ENCODE data around the gene HTRA3.

HTRA3 gene

GRCh38 chr4:8294775-8295174, 25.2 kb downstream of the HTRA3 start:
- no peaks in the 10 kb centered on the region; the same call in 1 of the 2 replicates for H3K27me3 ChIP-seq (replicated peaks; ENCODE audit: control insufficient read depth, insufficient read depth, low read length)
- no peak for DNase-seq (ENCODE audit: extremely low read depth, insufficient read length)
- H3K36me3 ChIP-seq (ENCODE audit: control insufficient read depth, insufficient read depth, low read length) = no peaks in the 10 kb centered on the region
- H3K4me3 ChIP-seq (replicated peaks; ENCODE audit: low read depth, low read length) = no peak overlapping the region
- TF ChIP-seq CTCF (IDR thresholded peaks at IDR 0.05; ENCODE audit: insufficient read depth, low read length, poor library complexity, severe bottlenecking) = no peak

- H3K4me3 ChIP-seq (replicated peaks; ENCODE audit: low read depth, low read length) = no peak overlapping the region
- no peak for TF ChIP-seq CTCF (IDR thresholded peaks at IDR 0.05; ENCODE audit: insufficient read depth, low read length, poor library complexity, severe bottlenecking)
- no peak for DNase-seq (ENCODE audit: extremely low read depth, insufficient read length)
- no peaks in the 10 kb centered on the region; the same call in 1 of the 2 replicates for H3K27me3 ChIP-seq (replicated peaks; ENCODE audit: control insufficient read depth, insufficient read depth, low read length)
- H3K36me3 ChIP-seq (ENCODE audit: control insufficient read depth, insufficient read depth, low read length) = no peaks in the 10 kb centered on the region
These were observed 25.9 kb downstream of the HTRA3 start for GRCh38 chr4:8295471-8295870.

GRCh38 chr4:8296491-8296890, 26.9 kb downstream of the HTRA3 start:
- no peaks in the 10 kb centered on the region for H3K36me3 ChIP-seq (ENCODE audit: control insufficient read depth, insufficient read depth, low read length)
- no peak for TF ChIP-seq CTCF (IDR thresholded peaks at IDR 0.05; ENCODE audit: insufficient read depth, low read length, poor library complexity, severe bottlenecking)
- no peak for DNase-seq (ENCODE audit: extremely low read depth, insufficient read length)
- no peaks in the 10 kb centered on the region; the same call in 1 of the 2 replicates for H3K27me3 ChIP-seq (replicated peaks; ENCODE audit: control insufficient read depth, insufficient read depth, low read length)
- no peak overlapping the region for H3K4me3 ChIP-seq (replicated peaks; ENCODE audit: low read depth, low read length)

GRCh38 chr4:8297141-8297601, 27.6 kb downstream of the HTRA3 start:
- H3K27me3 ChIP-seq (replicated peaks; ENCODE audit: control insufficient read depth, insufficient read depth, low read length) = no peaks in the 10 kb centered on the region; the same call in 1 of the 2 replicates
- TF ChIP-seq CTCF (IDR thresholded peaks at IDR 0.05; ENCODE audit: insufficient read depth, low read length, poor library complexity, severe bottlenecking) = no peak
- DNase-seq (ENCODE audit: extremely low read depth, insufficient read length) = no peak

GRCh38 chr4:8297691-8298485, 28.3 kb downstream of the HTRA3 start:
- Histone ChIP-seq H3K27me3 (replicated peaks; ENCODE audit: control insufficient read depth, insufficient read depth, low read length) (no peaks in the 10 kb centered on the region; the same call in 1 of the 2 replicates), H3K4me3 (replicated peaks; ENCODE audit: low read depth, low read length) (no peak overlapping the region), H3K36me3 (ENCODE audit: control insufficient read depth, insufficient read depth, low read length) (no peaks in the 10 kb centered on the region)
- no peak for TF ChIP-seq CTCF (IDR thresholded peaks at IDR 0.05; ENCODE audit: insufficient read depth, low read length, poor library complexity, severe bottlenecking)
- no peak for DNase-seq (ENCODE audit: extremely low read depth, insufficient read length)

More at GRCh38 chr4:8297141-8297601, 27.6 kb downstream of the HTRA3 start:
- Histone ChIP-seq H3K36me3 (ENCODE audit: control insufficient read depth, insufficient read depth, low read length) (no peaks in the 10 kb centered on the region), H3K4me3 (replicated peaks; ENCODE audit: low read depth, low read length) (no peak overlapping the region)
